GM18499 (cell line): ENCODE data around the gene AMZ1.

Experiments used
- ATAC-seq: cut with Tn5 transposase; IDR thresholded peaks from one replicate; pipeline ENCODE4 v1.9.1; 2021; ENCODE audit warnings: moderate number of reproducible peaks; ENCODE audit not compliant: insufficient read depth, unreplicated experiment

The AMZ1 gene, protein sequence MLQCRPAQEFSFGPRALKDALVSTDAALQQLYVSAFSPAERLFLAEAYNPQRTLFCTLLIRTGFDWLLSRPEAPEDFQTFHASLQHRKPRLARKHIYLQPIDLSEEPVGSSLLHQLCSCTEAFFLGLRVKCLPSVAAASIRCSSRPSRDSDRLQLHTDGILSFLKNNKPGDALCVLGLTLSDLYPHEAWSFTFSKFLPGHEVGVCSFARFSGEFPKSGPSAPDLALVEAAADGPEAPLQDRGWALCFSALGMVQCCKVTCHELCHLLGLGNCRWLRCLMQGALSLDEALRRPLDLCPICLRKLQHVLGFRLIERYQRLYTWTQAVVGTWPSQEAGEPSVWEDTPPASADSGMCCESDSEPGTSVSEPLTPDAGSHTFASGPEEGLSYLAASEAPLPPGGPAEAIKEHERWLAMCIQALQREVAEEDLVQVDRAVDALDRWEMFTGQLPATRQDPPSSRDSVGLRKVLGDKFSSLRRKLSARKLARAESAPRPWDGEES

DNA sequence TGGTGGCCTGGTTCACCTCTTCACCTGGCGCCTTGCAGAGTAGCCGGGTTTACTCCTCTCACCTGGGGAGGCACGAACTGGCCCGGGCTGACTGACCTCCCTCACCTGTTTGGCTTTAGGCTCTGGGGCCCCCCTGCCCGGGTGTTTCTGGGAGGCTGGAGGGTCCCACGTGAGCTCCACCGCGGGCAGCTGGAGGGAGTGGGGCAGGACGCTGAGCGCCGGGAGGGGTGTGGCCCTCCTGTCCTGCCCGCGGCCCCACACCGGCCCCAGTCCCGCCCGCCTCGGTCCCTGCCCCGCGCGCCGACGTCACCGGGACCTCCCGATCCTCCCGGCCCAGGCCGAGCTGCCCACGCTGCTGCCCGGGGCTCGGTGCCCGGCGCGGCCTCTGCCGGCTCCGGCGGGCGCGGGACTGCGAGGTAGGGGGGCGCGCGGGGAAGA is at the start of gene AMZ1:
Gene AMZ1, plus strand, starts transcription at position 322 of the 438 bp plus-strand sequence. CDS start 12,250 bp downstream, outside the sequence.
- no peak for ATAC-seq

DNA sequence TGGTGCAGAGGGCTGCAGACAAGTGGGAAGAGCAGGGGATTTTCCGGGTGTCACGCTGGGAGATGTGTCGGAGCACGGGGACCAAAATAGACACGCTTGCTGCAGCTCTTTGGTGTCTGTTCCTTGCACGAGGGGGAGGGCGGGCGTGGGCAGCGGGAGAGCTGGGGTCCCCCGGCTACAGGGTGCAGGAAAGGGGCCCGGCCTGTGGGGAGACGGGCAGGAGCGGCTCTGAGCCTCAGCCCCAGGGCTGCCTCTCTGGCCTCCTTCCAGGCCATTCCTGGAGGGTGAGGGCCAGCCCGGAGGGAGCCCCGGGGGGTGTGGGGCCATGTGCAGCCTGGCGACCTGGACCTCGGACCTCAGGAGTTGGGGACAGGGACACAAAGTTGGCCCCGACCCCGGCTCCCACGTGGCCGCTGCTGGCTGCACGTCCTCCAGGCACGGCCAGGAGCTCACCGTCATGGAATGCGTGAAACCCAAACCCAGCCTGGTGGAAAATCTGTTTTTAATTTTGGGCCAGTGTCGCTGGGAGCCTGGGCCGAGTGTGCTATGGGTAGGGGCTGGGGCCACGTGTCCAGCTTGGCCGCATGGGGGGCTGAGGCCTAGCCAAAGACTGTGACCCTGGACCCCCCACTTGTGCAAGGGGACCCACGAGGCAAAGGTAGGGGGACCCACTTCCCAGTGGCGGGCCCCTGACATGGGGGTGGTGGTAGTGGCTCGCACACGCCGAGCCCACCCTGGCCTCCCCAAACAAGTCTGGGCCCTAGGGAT is 49.6 kb upstream of the AMZ1 start:
- no peak for ATAC-seq

DNA sequence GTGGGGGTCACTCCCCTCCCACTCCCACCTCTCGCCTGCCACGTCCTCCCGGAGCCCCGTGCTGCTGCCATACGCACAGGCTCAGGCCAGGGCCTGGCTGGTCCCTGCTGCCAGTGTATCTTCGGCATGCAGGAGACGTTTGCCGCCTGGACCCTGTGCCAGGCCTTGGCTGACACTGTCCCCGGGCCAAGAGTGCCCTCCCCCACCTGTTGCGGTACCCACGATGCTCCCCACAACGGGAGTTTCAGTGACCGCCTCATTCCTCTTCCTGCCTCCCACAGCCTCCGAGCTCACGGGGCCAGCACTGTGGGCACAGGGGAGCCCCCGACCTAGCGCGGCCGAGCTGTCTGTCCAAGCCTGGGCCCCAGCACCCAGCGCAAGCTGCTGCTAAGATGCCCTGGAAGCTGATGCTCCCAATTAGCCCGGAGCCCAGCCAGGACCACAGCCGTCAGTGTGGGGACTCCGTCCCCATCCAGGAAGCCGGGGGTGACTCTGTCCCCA is 48.8 kb upstream of the AMZ1 start:
- no peak for ATAC-seq

DNA sequence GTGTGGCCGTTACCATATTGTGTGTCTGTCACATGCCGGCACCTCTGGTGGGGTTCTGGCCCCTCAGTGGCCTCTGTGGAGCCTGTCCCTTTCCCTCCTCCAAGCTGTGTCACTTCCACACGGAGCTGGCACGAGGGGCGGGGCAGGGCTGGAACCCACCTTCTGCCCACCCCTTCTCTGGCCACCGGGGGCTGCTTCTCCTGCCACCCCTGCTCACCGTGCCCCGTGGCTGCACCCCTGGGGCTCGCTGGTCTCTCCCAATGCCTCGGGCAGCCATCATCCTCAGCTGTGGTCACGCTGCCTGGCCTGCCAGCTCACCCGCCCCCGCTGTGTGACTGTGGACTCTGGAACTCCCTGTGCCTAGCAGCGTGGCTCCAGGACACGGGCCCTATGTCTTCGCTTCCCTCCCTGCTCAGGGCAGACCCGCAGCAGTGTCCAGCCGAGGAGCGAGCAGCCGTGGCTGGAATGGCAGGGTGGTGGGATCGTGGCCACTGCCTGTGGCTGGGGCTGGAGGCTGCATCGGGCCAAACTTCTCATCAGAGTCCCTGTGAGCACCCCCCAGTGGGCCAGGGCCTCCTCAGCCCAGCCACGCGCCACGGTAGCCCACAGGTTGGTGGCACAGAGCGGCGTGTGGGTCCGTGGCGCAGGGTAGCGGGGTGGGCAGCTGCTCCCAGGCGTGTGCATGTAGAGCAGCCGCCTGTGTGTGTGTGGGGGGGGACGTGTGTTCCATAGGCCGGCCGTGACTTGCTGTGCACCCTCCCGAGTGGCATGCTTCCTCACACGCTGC is 48.1 kb upstream of the AMZ1 start:
- ATAC-seq, result no peak

DNA sequence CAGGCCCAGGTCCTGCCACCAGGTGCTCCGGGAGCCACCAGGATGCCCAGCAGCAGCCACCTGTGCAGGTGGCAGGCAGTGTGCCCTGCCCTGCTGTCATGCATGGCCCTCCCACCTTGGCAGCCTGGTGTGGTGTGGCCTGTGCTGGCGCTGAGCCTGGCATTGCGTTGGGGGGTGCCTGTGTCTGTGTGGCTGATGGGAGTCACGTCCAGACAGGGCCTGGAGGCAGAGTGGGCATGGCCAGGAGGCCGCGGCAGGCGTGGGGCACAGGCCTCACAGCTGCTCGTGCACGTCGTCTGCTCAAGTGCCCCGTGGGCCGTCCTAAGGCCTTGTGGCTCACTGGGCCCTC is 47.5 kb upstream of the AMZ1 start:
- ATAC-seq, result no peak

DNA sequence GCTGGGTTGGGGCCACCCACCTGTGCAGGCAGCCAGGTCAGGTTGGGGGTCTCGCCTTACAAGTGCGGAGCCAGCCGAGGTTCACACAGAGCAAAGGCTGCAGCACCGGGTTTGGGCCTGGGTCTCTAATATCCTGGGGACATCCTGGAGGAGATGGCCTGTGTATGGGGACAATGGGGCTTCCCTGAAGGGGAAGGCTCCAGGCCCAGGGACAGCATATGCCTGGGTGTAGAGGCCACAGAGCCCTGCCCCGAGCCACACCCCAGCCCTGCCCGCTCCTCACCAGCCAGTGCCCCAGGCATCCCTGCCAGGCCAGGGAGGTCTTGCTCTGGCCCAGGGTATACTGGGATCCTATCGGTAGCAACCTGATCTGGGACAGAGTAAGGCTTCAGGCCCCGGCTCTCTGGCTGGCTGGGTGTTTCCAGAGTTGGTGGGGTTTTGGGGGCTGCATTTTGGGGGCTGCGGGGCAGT is 47.1 kb upstream of the AMZ1 start:
- no peak for ATAC-seq

DNA sequence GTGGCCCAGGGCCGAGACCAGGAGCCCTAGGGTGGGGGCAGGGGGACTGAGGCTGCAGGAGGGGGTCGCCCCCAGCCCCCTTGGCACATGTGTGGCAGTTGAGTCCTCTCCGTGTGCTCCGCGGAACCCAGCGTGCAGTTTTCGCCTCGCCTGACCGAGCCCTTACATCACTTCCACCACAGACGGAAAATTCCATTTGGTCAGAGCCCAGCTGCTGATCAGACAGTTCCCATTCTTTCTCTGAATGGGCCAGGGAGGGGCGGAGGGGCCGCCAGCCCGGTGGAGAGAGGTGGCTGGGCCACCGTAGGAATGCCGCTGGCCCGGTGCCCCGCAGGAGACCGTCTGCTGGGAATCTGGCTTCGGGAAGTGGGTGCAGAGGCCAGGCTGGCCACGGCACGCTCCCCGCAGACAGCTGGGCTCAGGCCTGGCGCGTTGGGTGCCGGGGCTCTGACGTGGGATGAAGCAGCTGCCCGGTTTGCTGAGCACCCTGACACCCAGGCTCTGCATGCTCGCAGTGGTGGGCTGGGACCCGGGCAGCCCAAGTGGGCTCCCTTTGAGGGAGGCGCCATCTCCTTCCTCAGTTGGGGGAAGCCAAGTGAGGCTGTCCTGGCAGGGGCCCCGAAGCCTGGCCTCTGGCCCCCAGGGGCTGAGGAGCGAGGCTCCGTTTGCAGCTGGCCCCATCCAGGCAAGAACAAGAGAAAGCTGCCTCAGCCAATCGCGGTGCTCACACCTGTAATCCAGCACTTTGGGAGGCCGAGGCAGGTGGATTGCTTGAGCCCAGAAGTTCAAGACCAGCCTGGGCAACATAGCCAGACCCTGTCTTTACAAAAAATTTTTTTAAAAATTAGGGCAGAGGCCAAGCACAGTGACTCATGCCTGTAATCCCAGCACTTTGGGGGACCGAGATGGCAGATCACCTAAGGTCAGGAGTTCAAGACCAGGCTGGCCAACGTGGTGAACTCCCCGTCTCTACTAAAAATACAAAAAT is 46.3 kb upstream of the AMZ1 start:
- ATAC-seq, result no peak

DNA sequence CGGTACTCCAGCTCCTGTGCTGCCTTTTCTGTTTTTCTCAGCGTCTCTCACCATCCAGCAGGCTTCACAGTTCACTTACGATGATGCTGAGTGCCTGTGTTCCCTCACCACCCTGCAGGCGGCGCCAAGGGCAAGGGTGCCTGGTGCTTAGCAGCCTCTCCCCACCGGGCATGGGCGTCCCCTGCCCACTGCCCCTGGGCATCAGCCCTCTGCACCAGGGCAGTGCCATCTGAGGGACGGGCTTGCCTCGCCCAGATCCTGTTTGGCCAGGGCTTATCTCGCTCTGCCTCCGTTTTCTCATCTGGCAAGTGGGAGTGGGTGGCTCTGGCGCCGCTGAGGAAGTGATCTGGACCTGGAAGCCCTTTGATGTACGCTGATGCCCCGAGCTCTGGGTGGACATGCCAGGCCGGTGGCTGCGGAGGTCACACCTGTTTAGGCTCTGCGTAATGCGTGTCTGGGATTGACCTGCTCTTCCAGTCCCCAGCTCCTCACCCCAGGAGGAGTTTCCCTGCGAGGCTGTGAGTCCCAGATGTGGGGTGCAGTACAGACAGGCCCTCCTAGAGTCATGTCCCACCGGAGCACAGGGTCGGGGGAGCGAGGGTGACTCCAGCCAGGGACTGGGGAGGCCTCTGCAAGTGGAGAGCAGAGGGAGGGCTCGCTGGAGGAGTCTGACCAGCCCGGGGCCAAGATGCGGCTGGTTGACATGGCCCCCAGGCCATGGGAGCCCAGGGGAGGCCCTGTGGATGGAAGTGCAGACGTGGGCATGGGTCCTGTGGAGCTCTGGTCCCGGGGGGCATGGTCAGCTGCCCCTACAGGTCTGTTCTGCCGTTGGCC is 44.4 kb upstream of the AMZ1 start:
- ATAC-seq, result no peak

DNA sequence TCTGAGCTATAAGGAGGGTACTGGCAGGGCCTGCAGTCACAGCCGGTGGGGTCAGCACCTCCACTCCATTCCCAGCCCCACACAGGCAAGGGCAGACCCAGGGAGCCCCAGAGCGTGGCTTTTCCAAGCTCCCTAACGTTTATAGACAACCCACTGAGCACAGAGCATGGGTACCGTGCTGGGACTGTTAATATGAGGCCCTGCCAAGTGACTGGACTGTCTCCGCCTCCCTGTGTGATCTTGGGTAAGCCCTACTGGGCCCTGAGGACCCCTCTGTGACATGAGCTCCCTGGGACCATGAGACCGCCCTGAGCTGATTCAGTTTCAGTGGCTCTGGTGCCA is 43.8 kb upstream of the AMZ1 start:
- no peak for ATAC-seq

DNA sequence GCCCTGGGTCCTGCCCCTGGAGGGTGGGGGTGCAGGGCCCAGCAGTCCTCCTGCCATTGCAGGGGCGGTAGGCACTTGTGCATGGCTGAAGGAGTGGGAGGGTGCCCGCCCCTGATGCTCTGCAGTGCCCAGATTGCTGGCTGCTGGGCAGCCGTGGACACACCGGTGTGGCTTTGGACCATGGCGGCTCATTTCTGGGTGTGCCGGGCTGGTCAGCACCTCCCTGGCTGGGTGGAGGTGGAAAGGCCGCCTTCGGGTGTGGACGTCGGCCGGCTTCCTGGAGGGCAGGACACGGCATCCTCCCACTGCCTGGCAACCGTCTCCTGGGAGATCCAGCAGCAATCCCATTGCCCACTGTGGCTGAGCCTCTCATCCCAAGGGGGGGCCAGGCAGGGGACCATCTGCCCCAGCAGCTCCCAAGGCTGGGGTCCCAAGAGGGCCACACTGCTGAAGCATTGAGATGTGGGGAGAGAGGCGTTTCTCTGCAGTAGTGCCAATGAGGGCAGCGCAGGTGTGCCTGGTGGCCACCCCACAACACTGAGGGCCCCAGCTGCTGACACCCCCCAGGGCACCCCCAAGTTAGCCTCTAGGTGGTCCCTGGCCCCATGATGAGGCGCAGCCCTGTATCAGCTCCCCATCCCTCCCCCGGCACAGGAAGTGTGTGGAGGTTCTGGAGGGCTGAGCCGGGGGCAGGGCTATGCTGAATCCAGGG is 43.3 kb upstream of the AMZ1 start:
- no peak for ATAC-seq

DNA sequence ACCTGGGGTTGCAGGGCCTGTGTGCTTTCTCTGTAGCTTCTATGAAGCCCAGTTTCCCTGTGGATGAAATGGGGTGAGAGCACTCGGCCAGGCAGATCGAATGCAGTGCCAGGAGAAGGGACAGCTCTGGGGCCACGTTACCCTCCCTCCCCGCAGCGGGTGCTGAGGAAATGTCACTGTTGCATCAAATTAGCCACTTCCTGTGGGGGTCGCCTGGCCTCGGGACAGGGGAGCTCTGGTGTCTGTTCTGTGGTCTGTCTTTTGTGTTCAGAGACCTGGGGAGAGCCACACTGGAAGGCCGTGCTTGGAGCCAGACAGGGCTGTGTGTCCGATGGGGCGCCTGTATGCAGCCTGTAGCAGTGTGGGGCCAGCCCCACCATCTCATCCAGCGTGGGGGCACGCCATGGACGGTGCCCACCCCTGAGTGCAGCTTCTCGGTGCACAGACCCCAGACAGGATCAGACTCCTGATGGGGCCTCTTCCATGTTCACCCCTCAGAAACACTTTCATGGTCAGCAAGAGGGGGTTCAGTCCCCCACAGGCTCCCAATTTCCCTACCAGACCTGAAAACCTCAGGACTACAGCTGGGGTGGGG is 42.6 kb upstream of the AMZ1 start:
- ATAC-seq, result no peak

DNA sequence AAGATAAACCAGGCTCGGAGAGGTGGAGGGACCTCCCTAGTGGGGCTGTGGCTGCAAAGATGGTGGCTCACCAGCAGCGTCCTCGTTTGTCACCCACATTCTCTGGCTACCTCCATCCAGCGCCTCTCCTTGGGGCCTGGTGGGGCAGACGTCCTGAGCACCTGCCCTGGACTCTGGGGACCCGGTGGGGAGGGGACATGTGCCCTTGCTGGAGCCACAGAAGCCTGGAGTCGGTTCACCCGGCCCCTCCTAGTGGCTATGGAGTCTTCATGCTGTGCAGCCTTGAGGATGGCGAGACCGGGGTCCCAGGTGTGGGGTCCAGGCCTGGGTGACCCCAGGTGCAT is 41.7 kb upstream of the AMZ1 start:
- no peak for ATAC-seq

DNA sequence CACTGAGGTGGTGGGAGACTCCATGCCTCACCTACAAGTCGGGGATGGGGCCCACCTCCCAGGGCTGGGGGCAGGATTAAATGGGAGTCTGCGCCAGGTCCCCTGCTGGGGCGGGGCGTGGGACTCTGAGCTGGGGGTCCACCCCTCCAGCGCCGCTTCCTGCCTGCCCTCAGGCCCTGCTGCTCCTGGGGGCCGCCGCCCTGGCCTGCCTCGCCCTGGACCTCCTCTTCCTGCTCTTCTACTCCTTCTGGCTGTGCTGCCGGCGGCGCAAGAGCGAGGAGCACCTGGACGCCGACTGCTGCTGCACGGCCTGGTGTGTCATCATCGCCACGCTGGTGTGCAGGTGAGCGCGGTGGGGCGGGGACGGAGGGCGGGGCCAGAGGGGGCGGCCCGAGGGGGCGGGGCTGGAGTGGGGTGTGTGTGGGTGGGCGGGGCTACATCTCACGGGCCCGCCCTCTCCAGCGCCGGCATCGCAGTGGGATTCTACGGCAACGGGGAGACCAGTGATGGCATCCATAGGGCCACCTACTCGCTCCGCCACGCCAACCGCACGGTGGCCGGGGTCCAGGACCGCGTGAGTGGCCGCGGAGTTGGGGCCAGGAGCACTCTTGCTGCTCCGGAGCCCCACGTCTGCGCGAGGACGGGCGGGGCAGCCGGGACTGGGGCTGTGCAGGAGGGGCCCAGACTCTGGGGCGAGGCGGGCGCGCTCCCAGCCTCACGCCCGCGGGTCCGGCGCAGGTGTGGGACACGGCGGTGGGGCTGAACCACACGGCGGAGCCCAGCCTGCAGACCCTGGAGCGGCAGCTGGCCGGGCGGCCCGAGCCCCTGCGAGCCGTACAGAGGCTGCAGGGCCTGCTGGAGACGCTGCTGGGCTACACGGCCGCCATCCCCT is 41.1 kb upstream of the AMZ1 start:
- ATAC-seq, result no peak

DNA sequence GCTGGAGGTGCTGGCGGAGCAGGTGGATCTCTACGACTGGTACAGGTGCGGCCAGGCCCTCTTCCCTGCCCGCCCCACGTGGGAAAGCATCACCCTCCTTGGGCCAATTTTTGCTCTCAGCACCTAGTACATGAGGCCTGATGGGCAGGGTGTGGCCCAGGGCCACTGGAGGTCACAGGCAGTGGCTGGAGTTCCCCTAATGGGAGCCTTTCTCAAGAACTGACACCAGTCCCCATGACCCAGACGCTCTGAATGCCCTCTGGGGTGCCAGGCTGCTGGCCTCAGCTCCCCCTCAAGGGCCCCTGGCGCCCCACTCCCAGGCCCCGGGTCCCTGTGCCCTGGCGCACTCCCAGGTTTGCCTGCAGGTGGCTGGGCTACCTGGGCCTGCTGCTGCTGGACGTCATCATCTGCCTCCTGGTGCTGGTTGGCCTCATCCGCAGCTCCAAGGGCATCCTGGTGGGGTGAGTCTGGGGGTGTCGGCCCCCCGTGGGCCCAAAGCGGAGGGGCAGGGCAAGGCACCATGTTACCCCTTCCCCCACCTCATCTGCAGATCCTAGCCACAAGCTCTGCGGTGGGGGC is 40.3 kb upstream of the AMZ1 start:
- no peak for ATAC-seq

DNA sequence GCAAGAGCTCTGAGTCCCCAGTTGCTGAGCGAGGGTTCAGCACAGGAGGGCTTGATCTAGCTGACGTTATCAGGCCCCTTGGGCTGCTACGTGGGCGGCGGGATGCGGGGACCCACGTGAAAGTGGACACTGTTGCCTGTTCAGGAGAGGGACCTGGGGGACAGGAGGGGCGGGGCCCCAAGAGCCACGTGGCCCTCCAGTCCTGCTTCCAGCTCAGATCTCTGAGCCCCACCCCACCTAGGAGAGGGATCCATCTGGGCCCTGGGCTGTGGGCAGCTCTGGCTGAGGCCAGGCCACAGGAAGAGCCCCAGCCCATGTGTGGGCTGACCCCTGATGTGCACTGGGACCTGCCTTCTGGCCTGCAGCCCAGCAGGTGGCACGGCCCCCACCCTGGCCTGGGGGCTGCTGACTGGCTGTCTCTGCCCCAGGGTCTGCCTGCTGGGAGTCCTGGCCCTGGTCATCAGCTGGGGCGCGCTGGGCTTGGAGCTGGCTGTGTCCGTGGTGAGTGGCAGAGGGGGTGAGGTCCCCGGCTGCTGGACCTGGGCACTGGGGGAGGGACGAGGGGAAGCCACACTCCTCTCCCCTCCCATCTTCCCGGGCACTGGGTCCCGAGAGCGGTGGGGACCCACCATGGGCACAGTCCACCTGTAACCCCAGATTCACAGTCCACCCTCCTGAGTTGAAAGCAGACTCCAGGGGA is 38.7 kb upstream of the AMZ1 start:
- ATAC-seq, result no peak

DNA sequence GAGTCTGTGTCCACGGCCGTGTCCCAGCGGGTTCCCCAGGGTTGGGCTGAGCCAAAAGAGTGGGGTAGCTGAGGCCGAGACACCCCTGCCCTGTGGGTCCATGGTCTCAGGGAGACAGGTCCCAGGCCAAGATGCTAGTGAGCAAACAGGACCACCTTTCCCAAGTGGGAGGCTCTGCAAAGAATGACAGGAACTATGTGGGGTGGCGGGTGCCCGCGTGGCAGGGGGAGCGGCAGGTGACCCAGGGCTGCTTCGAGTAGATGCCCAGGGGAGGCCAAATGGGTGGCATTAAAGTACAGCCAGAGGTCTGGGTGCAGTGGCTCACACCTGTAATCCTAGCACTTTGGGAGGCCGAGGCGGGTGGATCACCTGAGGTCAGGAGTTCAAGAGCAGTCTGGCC is 38.0 kb upstream of the AMZ1 start:
- no peak for ATAC-seq
